PFSK-1 (cell line): ENCODE data around the gene MICAL1.

Experiments
- POLR2AphosphoS5 ChIP-seq: IDR thresholded peaks from 2 replicates; pipeline ENCODE4 v1.6.1; 2012; ENCODE audit warnings: low read depth, mild to moderate bottlenecking, control low read depth, low read length, moderate library complexity
- SIN3A ChIP-seq: IDR thresholded peaks from 2 replicates; pipeline ENCODE4 v1.6.1; 2012; ENCODE audit warnings: mild to moderate bottlenecking, low read length, moderate library complexity, borderline replicate concordance; ENCODE audit not compliant: insufficient read depth
- TAF1 ChIP-seq: IDR thresholded peaks from 2 replicates; pipeline ENCODE4 v1.6.1; 2012; ENCODE audit warnings: low read length, control low read depth, borderline replicate concordance; ENCODE audit not compliant: insufficient read depth
- TF ChIP-seq, protein P1 (sequence below), 2 experiments: IDR thresholded peaks; 2 replicates each; pipeline versions ENCODE4 v1.6.1 to v1.8.0; 2011 to 2012; ENCODE audit warnings: low read depth in 2 of 2, low read length in 2 of 2, control low read depth in 1 of 2, inconsistent platforms in 1 of 2, mild to moderate bottlenecking in 1 of 2, moderate library complexity in 1 of 2; ENCODE audit not compliant: insufficient read depth in 1 of 2

DNA sequence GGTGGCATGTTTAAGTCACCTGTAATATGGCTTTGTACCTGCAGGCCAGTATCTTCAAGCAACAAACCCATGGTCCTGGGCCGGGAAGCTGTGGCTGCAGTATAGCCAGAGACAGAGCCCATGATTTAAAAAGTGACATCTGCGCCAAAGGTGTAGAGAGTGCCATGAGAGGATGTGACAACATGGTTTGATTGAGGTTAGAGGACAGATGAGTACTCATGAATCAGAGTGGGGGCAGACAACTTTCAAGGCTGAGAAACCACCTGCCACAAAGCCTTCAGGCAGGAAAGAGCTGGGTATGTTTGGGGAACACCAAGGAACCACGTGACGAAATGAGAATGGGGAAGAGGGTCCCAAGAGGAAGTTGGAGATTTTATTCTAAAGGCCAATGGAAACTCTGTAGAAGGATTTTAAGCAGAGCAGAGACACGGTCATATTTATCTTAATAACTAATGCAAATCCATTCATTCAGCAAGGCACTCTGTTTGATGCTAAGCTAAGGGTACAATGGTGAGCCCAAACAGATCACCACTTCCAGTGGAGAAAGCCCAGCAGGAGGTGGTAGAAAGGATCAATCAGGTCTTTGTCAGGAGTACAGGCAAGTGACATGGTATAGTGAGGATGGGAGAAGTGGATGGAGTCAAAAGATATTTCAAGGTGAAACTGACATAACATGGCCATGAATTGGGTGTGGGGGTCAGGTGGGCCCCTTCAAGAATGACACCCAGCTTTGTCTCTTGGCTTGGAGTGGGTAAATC is 3.4 kb upstream of the MICAL1 start:
- TF ChIP-seq TAF1 (no peak), SIN3A (no peak), POLR2AphosphoS5 (no peak)
- TF ChIP-seq, protein P1, sequence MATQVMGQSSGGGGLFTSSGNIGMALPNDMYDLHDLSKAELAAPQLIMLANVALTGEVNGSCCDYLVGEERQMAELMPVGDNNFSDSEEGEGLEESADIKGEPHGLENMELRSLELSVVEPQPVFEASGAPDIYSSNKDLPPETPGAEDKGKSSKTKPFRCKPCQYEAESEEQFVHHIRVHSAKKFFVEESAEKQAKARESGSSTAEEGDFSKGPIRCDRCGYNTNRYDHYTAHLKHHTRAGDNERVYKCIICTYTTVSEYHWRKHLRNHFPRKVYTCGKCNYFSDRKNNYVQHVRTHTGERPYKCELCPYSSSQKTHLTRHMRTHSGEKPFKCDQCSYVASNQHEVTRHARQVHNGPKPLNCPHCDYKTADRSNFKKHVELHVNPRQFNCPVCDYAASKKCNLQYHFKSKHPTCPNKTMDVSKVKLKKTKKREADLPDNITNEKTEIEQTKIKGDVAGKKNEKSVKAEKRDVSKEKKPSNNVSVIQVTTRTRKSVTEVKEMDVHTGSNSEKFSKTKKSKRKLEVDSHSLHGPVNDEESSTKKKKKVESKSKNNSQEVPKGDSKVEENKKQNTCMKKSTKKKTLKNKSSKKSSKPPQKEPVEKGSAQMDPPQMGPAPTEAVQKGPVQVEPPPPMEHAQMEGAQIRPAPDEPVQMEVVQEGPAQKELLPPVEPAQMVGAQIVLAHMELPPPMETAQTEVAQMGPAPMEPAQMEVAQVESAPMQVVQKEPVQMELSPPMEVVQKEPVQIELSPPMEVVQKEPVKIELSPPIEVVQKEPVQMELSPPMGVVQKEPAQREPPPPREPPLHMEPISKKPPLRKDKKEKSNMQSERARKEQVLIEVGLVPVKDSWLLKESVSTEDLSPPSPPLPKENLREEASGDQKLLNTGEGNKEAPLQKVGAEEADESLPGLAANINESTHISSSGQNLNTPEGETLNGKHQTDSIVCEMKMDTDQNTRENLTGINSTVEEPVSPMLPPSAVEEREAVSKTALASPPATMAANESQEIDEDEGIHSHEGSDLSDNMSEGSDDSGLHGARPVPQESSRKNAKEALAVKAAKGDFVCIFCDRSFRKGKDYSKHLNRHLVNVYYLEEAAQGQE (IDR thresholded peaks at IDR 0.05; ENCODE audit: insufficient read depth in 1 of 2, low read depth in 2 of 2, low read length in 2 of 2) = no peak
